Nephron progenitor cell (in vitro differentiated cells): Measurements from ENCODE around the gene GGT1.

Source experiments
- DNase-seq: peaks from one replicate; pipeline ENCODE4 v3.0.0; 2021
- H3K27ac Mint-ChIP-seq: 2 replicates; pipeline ENCODE4 v1.8.0; 2021; ENCODE audit warnings: mild to moderate bottlenecking, moderate library complexity, mixed read lengths
- H3K27me3 Mint-ChIP-seq: 2 replicates; pipeline ENCODE4 v1.8.0; 2021; ENCODE audit warnings: mild to moderate bottlenecking, low read depth, mixed read lengths; ENCODE audit not compliant: poor library complexity
- H3K36me3 Mint-ChIP-seq: 2 replicates; pipeline ENCODE4 v1.8.0; 2021; ENCODE audit warnings: low read depth, mixed read lengths
- H3K4me1 Mint-ChIP-seq: 2 replicates; pipeline ENCODE4 v1.8.0; 2021; ENCODE audit warnings: mixed read lengths
- H3K4me3 Mint-ChIP-seq: 2 replicates; pipeline ENCODE4 v1.8.0; 2021; ENCODE audit warnings: mild to moderate bottlenecking, moderate library complexity, mixed read lengths
- H3K9me3 Mint-ChIP-seq: 2 replicates; pipeline ENCODE4 v1.8.0; 2021; ENCODE audit warnings: mild to moderate bottlenecking, moderate library complexity, mixed read lengths
- CTCF ChIP-seq: fragments of 200-600 bp; sonication (generic); IDR thresholded peaks from 2 replicates; pipeline ENCODE4 v1.5.0; 2021; ENCODE audit warnings: antibody characterized with exemption

GGT1 gene

GRCh38 chr22:24576778-24577177, 26.2 kb upstream of the GGT1 start:
- Mint-ChIP-seq H3K4me1 (no peaks in the 10 kb centered on the region), H3K27me3 (peaks cover 4% of the 10 kb centered on the region), H3K4me3 (no peak overlapping the region), H3K9me3 (no peaks in the 10 kb centered on the region), H3K27ac (peak overlapping the region; percentile 12), H3K36me3 (peaks cover 47% of the 10 kb centered on the region)
- DNase-seq, result no peak
- TF ChIP-seq CTCF, result no peak

- no peak for TF ChIP-seq CTCF
- H3K9me3 Mint-ChIP-seq, result no peaks in the 10 kb centered on the region
- no peaks in the 10 kb centered on the region for H3K4me1 Mint-ChIP-seq
- peaks cover 4% of the 10 kb centered on the region for H3K27me3 Mint-ChIP-seq
- no peak overlapping the region for H3K4me3 Mint-ChIP-seq
- no peak for DNase-seq
- peak overlapping the region; percentile 91 for H3K27ac Mint-ChIP-seq
- H3K36me3 Mint-ChIP-seq, result peaks cover 29% of the 10 kb centered on the region
Measured at GRCh38 chr22:24578355-24579257, 24.4 kb upstream of the GGT1 start.

DNA sequence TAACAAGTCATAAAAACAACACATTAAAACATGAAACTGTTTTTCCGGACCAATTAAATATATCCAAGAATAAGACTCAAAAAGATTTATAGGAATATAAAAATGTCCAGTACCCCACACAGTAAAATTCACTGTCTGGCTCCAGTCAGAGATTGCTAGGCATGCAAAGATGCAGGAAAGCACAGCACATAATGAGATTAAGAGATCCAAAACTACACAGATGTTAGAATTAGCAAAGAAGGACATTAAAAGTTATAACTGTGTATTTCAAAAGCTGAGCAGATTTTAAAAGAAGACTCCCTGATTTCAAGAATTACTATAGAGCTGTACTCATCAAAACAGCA, 23.8 kb upstream of the GGT1 start:
- no peaks in the 10 kb centered on the region for H3K4me1 Mint-ChIP-seq
- TF ChIP-seq CTCF, result no peak
- H3K9me3 Mint-ChIP-seq, result no peaks in the 10 kb centered on the region
- DNase-seq, result no peak
- H3K4me3 Mint-ChIP-seq, result no peak overlapping the region
- peaks cover 24% of the 10 kb centered on the region for H3K36me3 Mint-ChIP-seq
- H3K27me3 Mint-ChIP-seq, result peaks cover 4% of the 10 kb centered on the region
- H3K27ac Mint-ChIP-seq, result no peak overlapping the region

DNA sequence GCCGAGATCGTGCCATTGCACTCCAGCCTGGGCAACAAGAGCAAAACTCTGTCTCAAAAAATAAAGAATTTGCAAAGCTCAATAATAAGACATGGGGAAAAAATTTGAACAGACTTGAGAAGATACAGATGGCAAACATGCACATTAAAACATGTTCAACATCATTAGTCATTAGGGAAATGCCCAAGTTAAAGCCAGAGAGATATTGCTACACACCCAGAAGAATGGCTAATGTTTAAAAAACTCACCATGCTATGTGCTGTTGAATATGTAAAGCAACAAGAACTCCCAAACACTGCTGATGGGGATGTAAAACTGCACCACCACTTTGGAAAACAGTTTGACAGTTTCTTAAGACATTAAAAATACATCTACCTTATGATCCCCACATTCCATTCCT, 22.7 kb upstream of the GGT1 start:
- Mint-ChIP-seq H3K4me3 (no peak overlapping the region), H3K9me3 (no peaks in the 10 kb centered on the region), H3K27ac (no peak overlapping the region), H3K4me1 (no peaks in the 10 kb centered on the region), H3K36me3 (peaks cover 14% of the 10 kb centered on the region), H3K27me3 (no peaks in the 10 kb centered on the region)
- TF ChIP-seq CTCF, result no peak
- no peak for DNase-seq

DNA sequence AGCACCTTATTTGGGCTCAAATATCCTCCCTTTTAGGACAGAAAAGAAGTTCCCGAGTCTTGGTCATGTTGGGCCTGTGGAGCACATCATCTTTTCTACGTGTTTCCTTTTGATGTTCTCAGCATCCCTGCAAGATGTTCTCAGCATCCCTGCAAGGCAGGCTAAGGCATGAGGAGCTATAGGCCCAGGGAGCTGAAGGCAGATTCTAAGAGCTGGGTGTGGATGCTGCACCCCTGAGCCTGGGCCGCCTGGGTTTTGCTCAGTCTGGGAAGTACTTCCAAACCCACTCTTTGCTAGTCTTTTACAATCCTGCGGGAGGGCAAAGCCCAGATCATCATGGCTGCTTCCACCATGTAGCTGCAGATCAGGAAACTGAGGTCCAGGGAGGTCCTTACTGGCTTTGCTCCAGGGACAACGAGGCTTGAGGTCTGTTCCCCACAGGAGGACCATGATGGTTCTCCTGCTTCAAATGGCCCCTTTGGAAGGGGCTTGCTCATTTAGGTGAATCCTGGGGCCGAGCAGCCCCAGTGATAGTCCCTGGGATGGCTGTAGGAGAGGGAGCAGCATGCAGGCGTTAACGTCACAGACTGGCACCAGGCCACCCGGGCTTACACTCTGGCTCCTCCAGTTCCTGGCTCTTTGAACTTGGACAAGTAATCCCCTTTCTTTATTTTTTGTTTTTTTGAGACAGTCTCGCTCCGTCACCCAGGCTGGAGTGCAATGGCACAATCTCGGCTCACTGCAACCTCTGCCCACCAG, 20.8 kb upstream of the GGT1 start:
- Mint-ChIP-seq H3K27me3 (no peaks in the 10 kb centered on the region), H3K4me1 (no peaks in the 10 kb centered on the region), H3K27ac (no peak overlapping the region), H3K9me3 (no peaks in the 10 kb centered on the region), H3K4me3 (no peak overlapping the region), H3K36me3 (no peaks in the 10 kb centered on the region)
- TF ChIP-seq CTCF, result no peak
- no peak for DNase-seq
